K562 (cell line): ENCODE data around the gene SRSF6. TPM values are rescaled to one million over a fixed set of nuclear protein-coding genes. Genes with fewer than 3 reads are reported as not detected.

Source experiments
- ATAC-seq: fragments of 200-7000 bp; cut with Tn5 transposase; 3 replicates; pipeline ENCODE4 v1.9.1; 2020; ENCODE audit warnings: moderate library complexity
- BruUV-seq: library from RNA; stranded (reverse); fragments of 400-500 nt; replicated peaks from 2 replicates; lab custom pipeline; 2021; lab: Mats Ljungman, UMichigan
- CTCF ChIA-PET: fragments of 300-600 bp; formaldehyde crosslinking; extraction: SDS; loops from one replicate; lab custom pipeline; 2021; ENCODE audit warnings: low intra/inter-chr PET ratio; lab: Yijun Ruan, JAX
- POLR2A ChIA-PET: fragments of 300-600, 350-650 bp; sonication (Branson Sonifier 250); formaldehyde crosslinking; extraction: SDS; loops from one replicate; lab custom pipeline; 2021; ENCODE audit warnings: antibody characterized with exemption, inconsistent platforms; lab: Yijun Ruan, JAX
- DNase-seq, 4 experiments: peaks; one replicate each; pipeline versions ENCODE4 v3.0.0 to v3.0.0-alpha.2; 2011 to 2018; ENCODE audit warnings: low spot score in 3 of 4, mixed read lengths in 3 of 4; ENCODE audit errors: extremely low read depth in 1 of 4
- FAIRE-seq: peaks from 2 replicates; lab custom pipeline; 2011; peaks lifted over from hg19 to GRCh38; lab: Jason Lieb, UNC
- H2AFZ ChIP-seq: 2 replicates; pipeline ENCODE4 v1.6.0; 2011; ENCODE audit warnings: low read depth, low read length, control low read depth, inconsistent platforms
- H3K27ac ChIP-seq: fragments of 200-600 bp; 3 replicates; pipeline ENCODE4 v1.8.0; 2011; ENCODE audit warnings: low read depth, mild to moderate bottlenecking, control low read depth, inconsistent platforms, low read length, moderate library complexity, mixed read lengths; ENCODE audit errors: extremely low read depth
- H3K27me3 ChIP-seq, 2 experiments: fragments of 300-600 bp in 1 of 2; 2 replicates in 1 of 2; 3 replicates in 1 of 2; pipeline versions ENCODE4 v1.6.0 to v1.8.0; 2011; ENCODE audit warnings: inconsistent platforms in 2 of 2, low read length in 2 of 2, mild to moderate bottlenecking in 1 of 2, mixed read lengths in 1 of 2, moderate library complexity in 1 of 2; ENCODE audit not compliant: control insufficient read depth in 2 of 2, insufficient read depth in 2 of 2
- H3K36me3 ChIP-seq: fragments of 300-600 bp; 3 replicates; pipeline ENCODE4 v1.8.0; 2011; ENCODE audit warnings: mild to moderate bottlenecking, low read length, inconsistent platforms; ENCODE audit not compliant: control insufficient read depth, insufficient read depth
- H3K4me1 ChIP-seq, 2 experiments: fragments of 200-600 bp in 1 of 2; replicated peaks in 1 of 2; 2 replicates in 1 of 2; 3 replicates in 1 of 2; pipeline versions ENCODE4 v1.5.1 to v1.8.0; 2011; ENCODE audit warnings: inconsistent platforms in 2 of 2, low read length in 2 of 2, mild to moderate bottlenecking in 1 of 2, mixed read lengths in 1 of 2, moderate library complexity in 1 of 2; ENCODE audit not compliant: control insufficient read depth in 2 of 2, insufficient read depth in 2 of 2
- H3K4me2 ChIP-seq: 2 replicates; pipeline ENCODE4 v1.6.1; 2011; ENCODE audit warnings: low read length, control low read depth, inconsistent platforms, mixed read lengths; ENCODE audit not compliant: insufficient read depth
- H3K4me3 ChIP-seq: fragments of 200-600 bp; sonication (generic), shearing (Covaris generic); 2 replicates; pipeline ENCODE4 v1.5.1; 2016; ENCODE audit warnings: control low read depth, inconsistent platforms
- H3K79me2 ChIP-seq: fragments of 200-600 bp; 3 replicates; pipeline ENCODE4 v1.8.0; 2011; ENCODE audit warnings: low read length, inconsistent platforms; ENCODE audit not compliant: control insufficient read depth, insufficient read depth
- H3K9ac ChIP-seq, 2 experiments: 2 replicates each; pipeline versions ENCODE4 v1.6.0 to v1.6.1; 2011; ENCODE audit warnings: low read depth in 2 of 2, low read length in 2 of 2, control low read depth in 1 of 2, inconsistent platforms in 1 of 2, mild to moderate bottlenecking in 1 of 2, mixed read lengths in 1 of 2; ENCODE audit not compliant: insufficient read depth in 1 of 2
- H3K9me1 ChIP-seq: one replicate; pipeline ENCODE4 v1.6.0; 2011; ENCODE audit warnings: inconsistent platforms, mild to moderate bottlenecking, low read length, moderate library complexity; ENCODE audit not compliant: control insufficient read depth, insufficient read depth
- H3K9me3 ChIP-seq: replicated peaks from 2 replicates; pipeline ENCODE4 v1.5.1; 2011; ENCODE audit warnings: low read depth, low read length, inconsistent platforms; ENCODE audit not compliant: control insufficient read depth, insufficient read depth
- H4K20me1 ChIP-seq: replicated peaks from 2 replicates; pipeline ENCODE4 v1.6.1; 2011; ENCODE audit warnings: low read length, inconsistent platforms, mixed read lengths; ENCODE audit not compliant: control insufficient read depth, insufficient read depth
- CCNT2 ChIP-seq: IDR thresholded peaks from 2 replicates; pipeline ENCODE4 v1.6.1; 2011; ENCODE audit warnings: borderline replicate concordance, low read depth, mild to moderate bottlenecking, moderate library complexity, mixed read lengths, low read length; ENCODE audit not compliant: insufficient read length; ENCODE audit errors: extremely low read depth
- PTRF ChIP-seq: fragments of 450-650 bp; IDR thresholded peaks from 2 replicates; pipeline ENCODE4 v1.6.1; 2016; ENCODE audit warnings: mild to moderate bottlenecking, missing genetic modification characterization, missing compliant biosample characterization
- RBFOX2 ChIP-seq: fragments of 200-400 bp; formaldehyde crosslinking; IDR thresholded peaks from 2 replicates; pipeline ENCODE4 v1.6.1; 2017; ENCODE audit warnings: low read depth, mild to moderate bottlenecking, low read length, moderate library complexity
- ZBTB26 ChIP-seq: fragments of 450-650 bp; formaldehyde crosslinking; IDR thresholded peaks from 2 replicates; pipeline ENCODE4 v1.4.0; 2022; ENCODE audit warnings: missing genetic modification characterization
- ZNF121 ChIP-seq: sonication (generic); formaldehyde crosslinking; conservative IDR thresholded peaks from 2 replicates; pipeline ENCODE4 v1.8.0; 2022; ENCODE audit warnings: missing genetic modification reagents
- WGBS: fragments of 100-300 bp; shearing (Covaris generic); methylation state at CpG from one replicate; pipeline ENCODE4 v1.1.6; 2016; ENCODE audit warnings: low coverage, mixed read lengths; ENCODE audit not compliant: insufficient coverage; ENCODE audit errors: missing lambda C conversion rate; 5-methylcytosine and 5-hydroxymethylcytosine counted together
- in situ Hi-C: fragments of 300-500 bp; cut with MboI; formaldehyde crosslinking; loops from 4 replicates; pipeline ENCODE4 v1.15.0; 2018; ENCODE audit warnings: inconsistent platforms, mixed read lengths
- intact Hi-C: fragments of 100-400 bp; cut with micrococcal nuclease; formaldehyde crosslinking; loops from 2 replicates; pipeline ENCODE4 v1.14.2; 2022
- polyA plus RNA-seq, 8 experiments: library from polyadenylated mRNA; depleted of rRNA in 4 of 8; stranded (reverse) in 5 of 8; unstranded in 3 of 8; fragments of >200 nt; fragmentation: Nextera tagmentation in 2 of 8; fragmentation: Illumina TruSeq in 1 of 8; extraction: Ambion mirVana in 2 of 8; extraction: Trizol in 1 of 8; gene quantifications; 2 replicates each; pipeline versions ENCODE4 v1.2.1 to v1.2.3, GENCODE V29; 2011 to 2014; ENCODE audit warnings: inconsistent platforms in 1 of 8, missing spikeins in 1 of 8
- total RNA-seq, 7 experiments: library from RNA; depleted of rRNA in 6 of 7; stranded (reverse); fragments of >200 nt in 6 of 7; fragmentation: Illumina TruSeq in 2 of 7; extraction: Trizol in 2 of 7; gene quantifications; 2 replicates each; pipeline versions ENCODE4 v1.2.1 to v1.2.3, GENCODE V29; 2011 to 2021; ENCODE audit warnings: low replicate concordance in 1 of 7

The SRSF6 gene
- total and polyA plus RNA-seq, 9 of the 15 experiments (the other 6 are each of a cell fraction or from before 2014, with no cell fraction given), result 52.4 to 165 (median 117) TPM

DNA sequence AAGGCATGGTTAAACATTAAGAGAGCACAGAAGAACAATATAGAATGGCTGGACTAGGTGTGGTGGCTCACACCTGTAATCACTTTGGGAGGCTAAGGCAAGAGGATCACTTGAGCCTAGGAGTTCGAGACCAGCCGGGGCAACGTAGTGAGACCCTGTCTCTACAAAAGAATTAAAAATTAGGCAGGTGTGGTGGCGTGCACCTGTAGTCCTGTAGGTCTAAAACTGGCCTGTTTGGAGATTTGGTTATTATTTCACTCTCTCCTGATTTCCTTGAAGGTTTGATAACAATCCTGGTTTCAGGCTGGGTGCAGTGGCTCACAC is 15.6 kb downstream of the SRSF6 start:
- H3K9me3 ChIP-seq, result no peaks in the 10 kb centered on the region
- H3K36me3 ChIP-seq, result no peaks in the 10 kb centered on the region
- TF ChIP-seq ZNF121 (peak; percentile 60; the same call in 1 of the 2 replicates), CCNT2 (no peak), ZBTB26 (CRISPR knock-in tag) (no peak), RBFOX2 (no peak), PTRF (tag) (no peak)
- no peak overlapping the region for H3K9ac ChIP-seq
- WGBS, result 64% methylated on average over 4 of the region's 4 CpGs
- in situ Hi-C loops (no loop called here), intact Hi-C loops (no loop called here)
- no peak for ATAC-seq
- ChIA-PET POLR2A (interaction anchor here (1.3 kb wide), 1 partner anchor 9 kb away, joined by 3 read pairs; no protein-coding TSS in a partner anchor), CTCF (no interaction called here)
- H3K4me3 ChIP-seq, result no peak overlapping the region
- H3K4me1 ChIP-seq, result peaks cover 0 to 3% of the 10 kb centered on the region in 2 experiments; a peak in 2 of 5 replicates
- no peaks in the 10 kb centered on the region for H4K20me1 ChIP-seq
- FAIRE-seq, result no peak
- no peaks in the 10 kb centered on the region for H3K9me1 ChIP-seq
- BruUV-seq, result no TSS peak
- H3K79me2 ChIP-seq, result no peaks in the 10 kb centered on the region
- no peak overlapping the region for H2AFZ ChIP-seq
- H3K27me3 ChIP-seq, result peaks cover 5 to 8% of the 10 kb centered on the region in 2 experiments; a peak in 4 of 5 replicates
- no peak for DNase-seq
- no peak overlapping the region for H3K27ac ChIP-seq
- H3K4me2 ChIP-seq, result no peak overlapping the region
